ENCODE measurements around the gene ZNF652.
"Not testable (repeated sequence)": the region's sequence is repeated elsewhere in the genome, so short reads cannot be mapped to it uniquely, and the experiment has no call there.

The ZNF652 gene

DNA sequence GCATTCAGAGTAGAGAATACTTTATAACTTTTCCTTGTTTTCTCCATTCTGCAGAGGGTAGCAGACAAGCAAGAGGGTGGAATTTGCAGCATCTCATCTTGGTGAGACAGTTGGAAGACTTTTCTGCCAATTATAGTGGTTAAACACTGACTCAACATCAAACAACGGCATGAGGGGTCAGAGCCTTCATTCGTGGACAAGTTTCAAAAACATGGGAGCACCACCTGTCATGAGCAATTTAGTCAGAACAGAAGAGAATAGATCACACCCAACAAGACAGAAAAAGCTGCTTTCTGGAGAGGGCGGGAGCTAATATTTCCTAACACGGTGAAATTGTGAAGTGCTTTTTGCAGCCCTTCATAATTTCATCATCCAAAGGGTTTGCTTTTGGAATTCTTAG is 17.9 kb upstream of the ZNF652 start:
- peaks cover 3% of the 10 kb centered on the region for H3K27me3 ChIP-seq (ENCODE audit: insufficient read depth, low read length)
- H3K36me3 ChIP-seq (ENCODE audit: insufficient read depth, low read length): no peaks in the 10 kb centered on the region
- no peaks in the 10 kb centered on the region for H3K4me1 ChIP-seq (ENCODE audit: insufficient read depth, low read length)
- no peak overlapping the region for H3K4me3 ChIP-seq (ENCODE audit: low read length)
- no peak overlapping the region for H2AFZ ChIP-seq (ENCODE audit: low read depth, low read length)
- peaks cover 2% of the 10 kb centered on the region for H3K9me3 ChIP-seq (ENCODE audit: low read length)

DNA sequence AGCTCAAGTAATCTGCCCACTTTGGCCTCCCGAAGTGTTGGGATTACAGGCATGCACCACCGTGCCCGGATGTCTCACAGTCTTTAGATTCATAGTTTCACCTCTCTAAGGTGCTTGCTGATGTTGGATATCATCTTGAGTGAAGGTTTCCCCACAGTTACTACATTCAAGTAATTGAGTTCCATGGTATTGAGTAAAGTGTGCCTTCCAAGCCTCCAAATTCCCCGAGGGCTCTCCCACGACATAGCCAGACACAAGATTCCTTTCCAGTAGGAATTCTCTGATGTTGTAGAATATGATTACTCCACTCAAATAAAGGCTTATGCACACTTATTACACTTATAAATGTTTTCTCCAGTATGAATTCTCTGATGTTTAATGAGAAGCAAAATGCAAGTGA is 16.3 kb upstream of the ZNF652 start:
- H3K4me3 ChIP-seq (ENCODE audit: low read length): no peak overlapping the region
- H3K36me3 ChIP-seq (ENCODE audit: insufficient read depth, low read length): no peaks in the 10 kb centered on the region
- H3K27me3 ChIP-seq (ENCODE audit: insufficient read depth, low read length): peaks cover 3% of the 10 kb centered on the region
- no peak overlapping the region for H2AFZ ChIP-seq (ENCODE audit: low read depth, low read length)
- H3K9me3 ChIP-seq (ENCODE audit: low read length): peaks cover 2% of the 10 kb centered on the region
- no peaks in the 10 kb centered on the region for H3K4me1 ChIP-seq (ENCODE audit: insufficient read depth, low read length)

DNA sequence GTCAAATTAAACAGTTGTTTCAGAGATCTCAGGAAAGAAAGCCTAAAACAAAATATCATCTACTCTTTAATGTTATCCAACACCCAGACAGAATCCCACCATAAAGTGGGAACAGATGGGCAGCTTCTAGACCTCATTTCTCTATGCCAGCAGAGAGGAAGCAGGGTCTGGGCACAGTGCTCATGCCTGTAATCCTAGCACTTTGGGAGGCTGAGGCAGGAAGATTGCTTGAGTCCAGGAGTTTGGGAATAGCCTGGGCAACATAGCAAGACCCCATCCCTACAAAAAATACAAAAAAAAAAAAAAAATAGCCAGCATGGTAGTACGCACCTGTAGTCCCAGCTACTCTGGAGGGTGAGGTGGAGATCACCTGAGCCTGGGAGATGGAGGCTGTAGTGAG is 13.5 kb upstream of the ZNF652 start:
- H2AFZ ChIP-seq (ENCODE audit: low read depth, low read length): no peak overlapping the region
- no peaks in the 10 kb centered on the region for H3K4me1 ChIP-seq (ENCODE audit: insufficient read depth, low read length)
- no peaks in the 10 kb centered on the region for H3K36me3 ChIP-seq (ENCODE audit: insufficient read depth, low read length)
- H3K27me3 ChIP-seq (ENCODE audit: insufficient read depth, low read length): no peaks in the 10 kb centered on the region
- no peaks in the 10 kb centered on the region for H3K9me3 ChIP-seq (ENCODE audit: low read length)
- H3K4me3 ChIP-seq (ENCODE audit: low read length): no peak overlapping the region

DNA sequence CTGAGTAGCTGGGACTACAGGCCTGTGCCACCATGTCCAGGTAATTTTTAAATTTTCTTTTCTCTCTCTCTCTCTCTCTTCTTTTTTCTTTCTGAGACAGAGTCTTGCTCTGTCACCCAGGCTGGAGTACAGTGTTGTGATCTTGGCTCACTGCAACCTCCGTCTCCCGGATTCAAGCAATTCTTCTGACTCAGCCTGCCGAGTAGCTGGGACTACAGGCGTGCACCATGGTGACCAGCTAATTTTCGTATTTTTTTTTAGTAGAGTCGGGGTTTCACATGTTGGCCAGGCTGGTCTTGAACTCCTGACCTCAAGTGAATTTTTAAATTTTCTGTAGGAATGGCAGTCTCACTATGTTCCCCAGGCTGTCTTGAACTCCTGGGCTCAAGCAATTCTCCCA is 11.1 kb upstream of the ZNF652 start:
- Histone ChIP-seq H3K36me3 (ENCODE audit: insufficient read depth, low read length) (no peaks in the 10 kb centered on the region), H3K27me3 (ENCODE audit: insufficient read depth, low read length) (no peaks in the 10 kb centered on the region), H2AFZ (ENCODE audit: low read depth, low read length) (no peak overlapping the region), H3K4me1 (ENCODE audit: insufficient read depth, low read length) (no peaks in the 10 kb centered on the region), H3K9me3 (ENCODE audit: low read length) (no peaks in the 10 kb centered on the region), H3K4me3 (ENCODE audit: low read length) (no peak overlapping the region)

DNA sequence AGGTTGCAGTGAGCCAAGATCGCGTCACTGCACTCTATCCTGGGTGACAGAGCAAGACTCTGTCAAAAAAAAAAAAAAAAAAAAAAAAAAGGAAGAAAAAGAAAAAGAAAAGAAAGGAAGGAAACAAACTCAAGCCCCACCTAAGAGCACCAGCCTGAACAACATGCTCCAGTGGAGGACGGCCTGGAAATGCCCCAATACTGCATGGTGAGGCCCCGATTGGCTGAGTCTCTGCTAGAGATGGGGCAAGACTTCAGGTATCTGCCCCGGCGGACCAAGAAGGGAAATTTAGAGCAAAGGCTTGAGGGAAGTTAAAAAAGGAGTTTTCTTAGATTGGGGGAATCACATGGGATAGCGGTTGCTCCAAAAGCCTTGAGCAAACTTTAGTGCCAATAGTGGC is 10.4 kb upstream of the ZNF652 start:
- no peaks in the 10 kb centered on the region for H3K27me3 ChIP-seq (ENCODE audit: insufficient read depth, low read length)
- no peak overlapping the region for H3K4me3 ChIP-seq (ENCODE audit: low read length)
- H3K9me3 ChIP-seq (ENCODE audit: low read length): no peaks in the 10 kb centered on the region
- no peaks in the 10 kb centered on the region for H3K4me1 ChIP-seq (ENCODE audit: insufficient read depth, low read length)
- no peaks in the 10 kb centered on the region for H3K36me3 ChIP-seq (ENCODE audit: insufficient read depth, low read length)
- H2AFZ ChIP-seq (ENCODE audit: low read depth, low read length): no peak overlapping the region

DNA sequence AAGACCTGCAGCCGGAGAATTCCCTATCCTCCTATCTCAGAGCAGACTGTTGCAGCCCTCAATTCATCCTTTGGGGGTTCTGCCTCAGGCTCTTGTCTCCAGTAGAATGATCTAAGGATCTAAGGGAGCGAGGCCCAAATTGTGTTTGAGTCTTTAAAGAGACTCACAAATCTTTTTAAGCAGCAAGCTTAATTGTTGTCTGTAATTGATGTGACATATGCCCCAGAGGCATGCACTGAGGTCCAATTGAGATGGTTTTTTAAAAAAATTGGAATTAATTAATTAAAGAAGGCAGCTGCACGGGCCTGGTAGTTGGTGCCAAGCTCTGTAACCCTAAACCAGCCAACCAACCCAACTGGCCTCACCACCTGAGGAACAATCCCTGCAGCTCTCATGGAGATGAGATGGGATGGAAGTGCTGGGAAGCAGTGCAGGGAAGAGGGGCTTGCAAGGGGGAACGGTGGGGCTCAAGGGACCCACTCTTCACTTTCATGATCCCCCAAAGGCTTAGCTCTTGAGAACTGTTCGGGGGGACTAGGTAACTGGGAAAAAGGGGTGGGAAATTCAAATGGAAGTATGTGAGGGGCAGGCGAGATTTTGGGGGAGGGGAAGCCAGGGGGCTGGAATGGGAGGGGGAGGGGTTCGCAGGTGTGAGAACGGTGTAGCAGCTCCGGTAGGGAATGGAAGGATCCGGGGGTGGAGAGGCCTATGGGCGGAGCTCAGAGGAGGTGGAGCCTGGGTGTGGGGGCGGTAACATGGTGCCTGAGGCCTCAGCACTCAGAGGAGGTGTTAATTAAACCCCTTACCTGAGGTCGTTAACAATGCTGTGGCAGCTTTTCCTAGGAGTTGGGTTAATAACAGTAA is 9.2 kb upstream of the ZNF652 start:
- no peaks in the 10 kb centered on the region for H3K36me3 ChIP-seq (ENCODE audit: insufficient read depth, low read length)
- H3K9me3 ChIP-seq (ENCODE audit: low read length): no peaks in the 10 kb centered on the region
- no peaks in the 10 kb centered on the region for H3K4me1 ChIP-seq (ENCODE audit: insufficient read depth, low read length)
- H2AFZ ChIP-seq (ENCODE audit: low read depth, low read length): no peak overlapping the region
- H3K4me3 ChIP-seq (ENCODE audit: low read length): no peak overlapping the region
- no peaks in the 10 kb centered on the region for H3K27me3 ChIP-seq (ENCODE audit: insufficient read depth, low read length)

DNA sequence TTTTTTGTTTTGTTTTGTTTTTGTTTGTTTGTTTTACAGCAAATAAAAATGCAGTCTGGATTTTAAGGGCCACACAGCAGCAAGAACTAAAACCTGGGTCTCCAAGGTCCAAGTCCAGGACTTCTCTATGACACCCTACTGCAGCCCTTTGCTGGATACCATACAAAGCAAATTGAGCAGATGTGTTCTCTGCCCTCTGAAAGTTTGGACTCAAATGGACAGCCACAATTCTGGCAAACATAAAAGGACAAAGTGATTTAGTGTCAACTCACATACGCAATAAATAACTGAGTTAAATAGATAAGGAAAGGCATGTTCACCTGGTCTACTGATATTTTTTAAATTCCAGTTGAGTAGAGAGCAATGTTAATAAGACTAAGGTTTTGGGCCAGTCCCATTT is 7.7 kb upstream of the ZNF652 start:
- no peak overlapping the region for H2AFZ ChIP-seq (ENCODE audit: low read depth, low read length)
- no peaks in the 10 kb centered on the region for H3K9me3 ChIP-seq (ENCODE audit: low read length)
- no peak overlapping the region for H3K4me3 ChIP-seq (ENCODE audit: low read length)
- H3K27me3 ChIP-seq (ENCODE audit: insufficient read depth, low read length): no peaks in the 10 kb centered on the region
- no peaks in the 10 kb centered on the region for H3K4me1 ChIP-seq (ENCODE audit: insufficient read depth, low read length)
- no peaks in the 10 kb centered on the region for H3K36me3 ChIP-seq (ENCODE audit: insufficient read depth, low read length)

DNA sequence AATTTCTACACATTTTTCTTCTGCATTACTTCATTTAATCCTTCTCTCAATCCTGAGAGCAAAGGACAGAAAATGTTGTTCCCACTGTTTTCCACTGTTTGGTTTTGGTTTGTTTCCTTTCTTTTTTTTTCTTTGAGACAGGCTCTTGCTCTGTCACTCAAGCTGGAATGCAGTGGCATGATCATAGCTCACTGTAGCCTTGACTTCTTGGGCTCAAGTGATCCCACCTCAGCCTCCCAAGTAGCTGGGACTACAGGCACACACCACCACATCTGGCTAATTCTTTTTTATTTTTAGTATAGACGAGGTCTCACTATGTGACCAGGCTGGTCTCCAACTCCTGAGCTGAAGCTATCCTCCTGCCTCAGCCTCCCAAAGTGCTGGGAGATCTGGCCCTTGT is 7.0 kb upstream of the ZNF652 start:
- no peak overlapping the region for H3K4me3 ChIP-seq (ENCODE audit: low read length)
- no peak overlapping the region for H2AFZ ChIP-seq (ENCODE audit: low read depth, low read length)
- H3K27me3 ChIP-seq (ENCODE audit: insufficient read depth, low read length): no peaks in the 10 kb centered on the region
- H3K9me3 ChIP-seq (ENCODE audit: low read length): no peaks in the 10 kb centered on the region
- no peaks in the 10 kb centered on the region for H3K4me1 ChIP-seq (ENCODE audit: insufficient read depth, low read length)
- H3K36me3 ChIP-seq (ENCODE audit: insufficient read depth, low read length): no peaks in the 10 kb centered on the region

DNA sequence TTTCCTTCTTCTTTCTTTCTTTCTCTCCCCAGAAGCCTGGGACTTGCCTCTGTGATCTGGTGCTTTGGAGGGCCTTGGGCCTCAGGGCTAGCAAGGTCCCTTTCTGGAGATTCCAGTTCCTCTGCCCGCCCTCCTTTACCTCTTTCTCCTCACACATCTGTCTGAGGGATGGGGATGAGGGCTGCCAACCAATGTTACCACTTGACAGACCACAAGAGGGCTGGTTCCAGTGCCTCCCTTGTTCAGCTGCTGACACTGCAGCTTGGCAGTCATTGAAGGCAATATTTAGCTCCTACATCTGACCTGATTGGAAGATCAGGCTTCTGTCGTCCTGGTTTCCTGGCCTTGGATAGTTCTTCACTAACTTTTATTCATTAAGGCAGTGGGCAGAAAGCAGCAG is 3.6 kb upstream of the ZNF652 start:
- H3K4me3 ChIP-seq (ENCODE audit: low read length): no peak overlapping the region
- no peaks in the 10 kb centered on the region for H3K9me3 ChIP-seq (ENCODE audit: low read length)
- H2AFZ ChIP-seq (ENCODE audit: low read depth, low read length): no peak overlapping the region
- peaks cover 4% of the 10 kb centered on the region for H3K4me1 ChIP-seq (ENCODE audit: insufficient read depth, low read length)
- H3K36me3 ChIP-seq (ENCODE audit: insufficient read depth, low read length): no peaks in the 10 kb centered on the region
- no peaks in the 10 kb centered on the region for H3K27me3 ChIP-seq (ENCODE audit: insufficient read depth, low read length)

DNA sequence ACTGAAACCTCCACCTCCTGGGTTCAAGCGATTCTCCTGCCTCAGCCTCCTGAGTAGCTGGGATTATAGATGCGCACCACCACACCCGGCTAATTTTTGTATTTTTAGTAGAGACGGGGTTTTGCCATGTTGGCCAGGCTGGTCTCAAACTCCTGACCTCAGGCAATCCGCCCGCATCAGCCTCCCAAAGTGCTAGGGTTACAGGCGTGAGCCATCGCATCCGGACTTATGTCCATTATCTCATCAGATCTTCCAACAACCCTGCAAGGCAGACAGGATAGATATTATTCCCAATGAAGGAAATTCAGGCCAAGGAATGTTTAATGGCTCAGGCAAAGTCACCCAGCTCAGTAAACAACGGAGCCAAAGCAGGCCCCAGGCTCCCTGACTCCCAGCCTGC is 3.1 kb upstream of the ZNF652 start:
- not testable (repeated sequence) for H3K4me3 ChIP-seq (ENCODE audit: low read length); H3K4me1 ChIP-seq (ENCODE audit: insufficient read depth, low read length); H2AFZ ChIP-seq (ENCODE audit: low read depth, low read length); H3K27me3 ChIP-seq (ENCODE audit: insufficient read depth, low read length); H3K9me3 ChIP-seq (ENCODE audit: low read length); H3K36me3 ChIP-seq (ENCODE audit: insufficient read depth, low read length)

DNA sequence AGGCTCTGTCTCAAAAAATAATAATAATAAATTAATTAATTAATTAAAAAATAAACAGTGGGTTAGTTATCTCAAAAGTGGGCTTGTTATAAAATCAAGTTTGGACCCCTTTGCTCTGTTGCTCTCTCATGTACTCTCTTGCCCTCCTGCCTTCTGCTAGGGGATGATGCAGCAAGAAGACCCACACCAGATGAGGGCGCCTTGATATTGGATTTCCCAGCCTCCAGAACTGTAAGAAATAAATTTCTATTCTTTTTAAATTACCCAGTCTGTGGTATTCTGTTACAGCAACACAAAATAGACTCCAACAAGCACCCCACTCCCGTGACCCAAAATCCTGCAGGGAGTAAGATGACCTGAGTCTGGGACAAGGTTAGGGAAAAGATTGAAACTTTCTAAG is 2.1 kb upstream of the ZNF652 start:
- Histone ChIP-seq H3K36me3 (ENCODE audit: insufficient read depth, low read length) (no peaks in the 10 kb centered on the region), H3K9me3 (ENCODE audit: low read length) (no peaks in the 10 kb centered on the region), H3K4me1 (ENCODE audit: insufficient read depth, low read length) (peaks cover 20% of the 10 kb centered on the region), H3K4me3 (ENCODE audit: low read length) (no peak overlapping the region), H2AFZ (ENCODE audit: low read depth, low read length) (no peak overlapping the region), H3K27me3 (ENCODE audit: insufficient read depth, low read length) (no peaks in the 10 kb centered on the region)

DNA sequence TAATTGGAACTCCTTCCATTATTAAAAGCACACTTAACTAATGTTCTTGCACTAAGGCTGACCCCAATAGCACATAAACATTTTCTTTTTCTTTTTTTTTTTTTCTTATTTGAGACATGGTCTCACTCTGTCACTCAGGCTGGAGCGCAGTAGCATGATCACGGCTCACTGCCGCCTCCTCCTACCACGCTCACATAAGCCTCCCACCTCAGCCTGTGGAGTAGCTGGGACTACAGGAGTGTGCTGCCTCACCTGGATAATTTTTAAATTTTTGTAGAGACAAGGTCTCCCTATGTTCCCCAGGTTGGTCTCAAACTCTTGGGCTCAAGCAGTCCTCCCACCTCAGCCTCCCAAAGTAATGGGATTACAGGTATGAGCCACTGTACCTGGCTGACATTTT is 1.2 kb upstream of the ZNF652 start:
- peak overlapping the region; percentile 84 for H2AFZ ChIP-seq (ENCODE audit: low read depth, low read length)
- H3K9me3 ChIP-seq (ENCODE audit: low read length): no peaks in the 10 kb centered on the region
- H3K27me3 ChIP-seq (ENCODE audit: insufficient read depth, low read length): no peaks in the 10 kb centered on the region
- peaks cover 28% of the 10 kb centered on the region for H3K4me1 ChIP-seq (ENCODE audit: insufficient read depth, low read length)
- H3K4me3 ChIP-seq (ENCODE audit: low read length): no peak overlapping the region
- H3K36me3 ChIP-seq (ENCODE audit: insufficient read depth, low read length): no peaks in the 10 kb centered on the region

DNA sequence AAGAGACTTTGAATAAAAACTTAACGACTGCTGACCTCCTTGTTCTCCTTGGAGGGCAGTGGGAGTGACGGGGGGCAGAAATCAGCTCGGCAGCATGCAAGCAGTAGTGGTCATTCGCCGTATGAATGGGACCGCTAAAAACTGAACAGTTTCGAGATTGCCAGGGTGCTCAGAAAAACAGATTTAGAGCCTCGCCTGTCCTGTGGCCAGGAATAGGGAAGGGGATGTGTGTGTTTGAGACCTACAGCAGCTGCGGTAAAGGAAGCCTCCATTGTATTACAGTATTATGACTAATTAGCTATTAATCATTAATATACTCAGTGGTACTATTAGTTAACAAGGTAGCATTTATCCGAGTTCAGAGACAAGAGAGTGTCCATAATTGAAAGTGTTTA is 670 bp upstream of the ZNF652 start:
- Histone ChIP-seq H3K9me3 (ENCODE audit: low read length) (no peaks in the 10 kb centered on the region), H3K27me3 (ENCODE audit: insufficient read depth, low read length) (no peaks in the 10 kb centered on the region), H3K36me3 (ENCODE audit: insufficient read depth, low read length) (no peaks in the 10 kb centered on the region), H2AFZ (ENCODE audit: low read depth, low read length) (peak overlapping the region; percentile 84), H3K4me1 (ENCODE audit: insufficient read depth, low read length) (peaks cover 31% of the 10 kb centered on the region), H3K4me3 (ENCODE audit: low read length) (peak overlapping the region; percentile 54)
